ENCODE data around the gene LRRC17.

The LRRC17 gene

DNA sequence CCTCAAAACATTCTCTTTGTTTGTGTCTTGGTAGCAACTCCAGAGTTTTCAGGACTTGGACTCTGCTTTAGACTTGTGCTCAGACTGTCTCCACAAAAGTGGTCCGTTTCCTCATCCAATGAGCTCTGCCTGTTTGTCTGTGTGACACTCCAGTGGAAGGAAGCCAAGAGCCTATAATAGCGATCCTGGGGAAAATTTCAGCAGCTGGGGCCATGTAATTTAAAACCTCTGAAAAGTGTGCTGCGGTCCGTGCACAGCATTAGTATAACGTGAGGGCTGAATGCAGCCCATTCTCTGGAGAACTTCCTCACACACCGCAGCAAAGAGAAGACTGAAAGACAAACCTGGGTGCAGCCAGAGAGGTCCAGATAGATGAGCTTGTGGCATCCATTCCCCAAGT is at the start of gene LRRC17:
Gene LRRC17, plus strand, starts transcription at position 259 of the 400 bp plus-strand sequence. CDS start 20,914 bp downstream, outside the sequence.
- no peak for DNase-seq

- DNase-seq = no peak
Measured at GRCh38 chr7:102864958-102865357, 47.8 kb upstream of the LRRC17 start.

GRCh38 chr7:102866535-102867215 is 46.1 kb upstream of the LRRC17 start:
- no peak for DNase-seq

GRCh38 chr7:102869195-102869594 is 43.6 kb upstream of the LRRC17 start:
- no peak for DNase-seq

DNA sequence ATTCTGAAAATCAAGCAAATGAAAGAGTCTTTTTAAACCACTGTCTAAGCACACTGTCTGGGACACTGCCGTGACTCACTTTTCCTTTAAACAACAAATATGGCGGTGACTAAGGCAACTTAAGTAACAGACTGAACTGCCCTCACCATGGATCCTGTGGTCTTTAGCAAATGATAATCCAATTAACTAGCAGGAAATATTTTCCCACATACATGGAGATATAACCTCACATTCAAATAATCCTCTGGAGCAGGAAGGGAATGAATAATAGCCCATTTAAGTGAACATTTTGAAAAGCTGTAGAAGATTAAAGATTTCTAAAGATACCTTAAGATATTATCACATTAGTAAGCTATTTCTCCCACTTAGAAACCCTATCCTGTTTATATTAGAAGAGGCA is 40.3 kb upstream of the LRRC17 start:
- no peak for DNase-seq

GRCh38 chr7:102873470-102874165 is 39.2 kb upstream of the LRRC17 start:
- DNase-seq = no peak

GRCh38 chr7:102874166-102874829 is 38.5 kb upstream of the LRRC17 start:
- no peak for DNase-seq

- DNase-seq = no peak
Measured at GRCh38 chr7:102874966-102875365, 37.8 kb upstream of the LRRC17 start.

- DNase-seq = peak; percentile 57
Measured at GRCh38 chr7:102875700-102876295, 37.0 kb upstream of the LRRC17 start.

- DNase-seq = no peak
Measured at GRCh38 chr7:102883098-102883860, 29.5 kb upstream of the LRRC17 start.

DNA sequence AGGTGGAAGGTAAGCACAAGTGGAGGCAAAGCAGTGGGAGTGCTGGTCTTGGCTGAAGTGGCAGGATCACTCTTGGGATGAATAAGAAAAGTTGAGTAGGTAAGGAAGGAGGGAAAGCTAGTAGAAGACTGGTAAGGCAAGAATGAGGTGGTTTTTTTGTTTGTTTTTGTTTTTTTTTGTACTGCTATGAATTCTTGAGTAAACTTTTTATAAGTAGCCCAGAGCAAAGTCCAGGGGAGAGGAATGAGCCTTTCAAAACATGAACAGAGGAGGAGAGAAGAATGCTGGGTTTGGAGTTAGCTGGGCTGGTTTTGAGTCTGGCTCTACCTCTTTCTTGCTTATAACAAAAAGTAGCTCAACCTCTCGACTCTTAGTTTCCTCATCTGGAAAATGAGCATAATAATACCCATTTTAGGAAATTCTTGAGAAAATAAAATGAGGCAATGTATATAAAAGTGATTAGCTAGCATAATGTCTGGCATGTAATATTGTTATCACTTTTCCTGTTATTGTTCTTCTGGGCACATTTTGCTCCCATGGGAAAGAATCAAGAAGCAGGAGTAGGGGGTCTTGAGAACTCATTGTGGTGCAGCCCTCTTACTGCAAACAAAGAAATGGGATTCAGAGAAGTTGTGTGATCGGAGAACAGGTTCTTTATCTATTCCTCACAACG is 24.1 kb upstream of the LRRC17 start:
- DNase-seq = no peak

DNA sequence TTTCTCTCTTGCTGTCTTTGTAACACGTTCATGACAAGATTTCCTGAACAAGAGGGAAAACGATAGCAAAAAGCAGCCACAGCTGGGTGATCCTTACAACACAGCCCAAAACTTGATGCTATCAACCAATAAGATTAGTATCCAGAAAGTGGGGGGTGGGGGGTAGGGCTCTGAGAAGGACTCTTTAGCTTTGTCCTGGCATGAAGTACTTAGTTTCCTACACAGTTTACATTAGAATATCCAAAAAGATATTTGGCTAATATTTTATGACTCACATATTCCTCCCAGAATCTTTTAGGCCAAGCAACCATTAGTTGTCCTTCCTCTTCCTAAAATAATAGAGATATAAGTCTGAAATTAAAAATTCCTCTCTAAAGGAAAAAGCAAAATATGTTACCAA is 22.9 kb upstream of the LRRC17 start:
- no peak for DNase-seq

- no peak for DNase-seq
Measured at GRCh38 chr7:102890292-102890970, 22.4 kb upstream of the LRRC17 start.

GRCh38 chr7:102890971-102891692 is 21.7 kb upstream of the LRRC17 start:
- no peak for DNase-seq

DNA sequence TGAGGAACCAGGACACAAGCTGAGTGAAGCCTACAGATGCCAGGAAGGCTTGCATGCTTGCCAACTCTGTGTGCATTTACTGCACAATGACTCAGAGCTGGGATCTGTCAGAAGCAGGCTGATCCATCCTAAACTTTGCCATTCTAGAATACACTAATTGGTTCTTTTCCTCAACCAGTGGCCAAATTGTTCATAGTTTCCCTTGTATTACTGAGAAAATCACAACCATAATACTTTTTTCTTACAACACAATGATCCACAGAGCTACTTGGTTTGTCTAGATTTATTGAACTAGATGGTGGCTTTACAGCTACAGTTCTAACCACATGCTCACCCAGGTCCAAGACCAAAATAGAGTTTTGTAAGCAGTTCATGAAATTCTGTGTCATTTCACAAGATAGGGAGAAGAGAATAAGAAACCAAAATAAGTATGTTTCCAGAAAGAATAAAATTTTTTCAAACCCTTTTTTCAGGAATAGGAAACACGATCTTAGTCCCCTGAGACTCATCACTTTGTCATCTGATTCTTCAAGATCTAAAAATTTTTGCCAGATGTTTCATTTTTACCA is 21.0 kb upstream of the LRRC17 start:
- DNase-seq = no peak

DNA sequence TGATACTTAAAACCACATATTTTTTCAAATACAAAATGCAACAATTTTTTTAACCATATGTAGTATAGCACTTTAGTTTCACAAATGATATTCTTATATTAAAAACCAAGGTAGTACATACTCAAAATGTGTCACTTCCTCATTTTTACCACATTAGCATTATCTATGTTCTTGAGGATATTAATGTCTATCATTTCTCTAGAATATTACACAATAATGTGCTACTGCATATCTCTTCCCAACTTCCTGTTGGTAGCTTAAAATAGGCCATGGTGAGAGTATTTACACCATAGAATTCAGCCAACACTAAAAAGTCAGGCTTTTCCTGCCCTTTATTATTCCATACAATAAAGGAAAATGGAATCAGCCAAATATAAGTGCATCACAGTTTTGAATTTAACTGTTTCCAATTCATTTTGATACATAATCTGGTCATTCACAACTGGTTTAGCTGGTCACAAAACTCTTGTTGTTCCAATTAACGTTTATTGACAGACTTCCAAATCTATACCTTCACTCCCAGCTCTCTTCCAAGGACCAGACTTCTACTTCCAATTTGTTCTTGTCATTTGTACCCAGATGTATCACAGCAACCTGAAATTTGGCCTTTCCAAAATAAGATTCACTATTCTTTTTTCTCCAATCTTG is 20.0 kb upstream of the LRRC17 start:
- no peak for DNase-seq

GRCh38 chr7:102895602-102896001 is 17.2 kb upstream of the LRRC17 start:
- DNase-seq = no peak

- no peak for DNase-seq
Measured at GRCh38 chr7:102896585-102896984, 16.2 kb upstream of the LRRC17 start.

- no peak for DNase-seq
Measured at GRCh38 chr7:102897211-102897631, 15.6 kb upstream of the LRRC17 start.
